Aorta (tissue), 5 donors: ENCODE measurements around the gene PTPRA. TPM values are rescaled to one million over a fixed set of nuclear protein-coding genes. Genes with fewer than 3 reads are reported as not detected.

Experiments
- ATAC-seq: fragments of 200-7000 bp; cut with Tn5 transposase; one replicate; pipeline ENCODE4 v1.9.1; 2022; ENCODE audit warnings: moderate library complexity; ENCODE audit not compliant: low FRiP score
- DNase-seq, 2 donors: peaks; one replicate each; pipeline ENCODE4 v3.0.0-alpha.2; 2020
- H3K27ac ChIP-seq, 2 donors: one replicate each; pipeline ENCODE4 v1.5.1; 2013; ENCODE audit warnings: low read length in 2 of 2, mild to moderate bottlenecking in 2 of 2, moderate library complexity in 2 of 2, control low read depth in 1 of 2, inconsistent platforms in 1 of 2, low read depth in 1 of 2
- H3K27me3 ChIP-seq, 2 donors: one replicate each; pipeline ENCODE4 v1.6.1; 2013; ENCODE audit warnings: control low read depth in 1 of 2, low read length in 1 of 2, mild to moderate bottlenecking in 1 of 2, moderate library complexity in 1 of 2; ENCODE audit not compliant: insufficient read depth in 2 of 2, control insufficient read depth in 1 of 2
- H3K36me3 ChIP-seq, 2 donors: one replicate each; pipeline ENCODE4 v1.6.1; 2013; ENCODE audit warnings: control low read depth in 1 of 2, low read length in 1 of 2, mild to moderate bottlenecking in 1 of 2; ENCODE audit not compliant: insufficient read depth in 2 of 2, control insufficient read depth in 1 of 2
- H3K4me1 ChIP-seq, 2 donors: one replicate each; pipeline ENCODE4 v1.6.1; 2013; ENCODE audit warnings: low read length in 2 of 2, control low read depth in 1 of 2, mild to moderate bottlenecking in 1 of 2, moderate library complexity in 1 of 2; ENCODE audit not compliant: insufficient read depth in 2 of 2, control insufficient read depth in 1 of 2
- H3K4me3 ChIP-seq, 2 donors: one replicate each; pipeline ENCODE4 v1.5.1; 2013; ENCODE audit warnings: low read length in 2 of 2, control low read depth in 1 of 2, mild to moderate bottlenecking in 1 of 2
- H3K9me3 ChIP-seq: one replicate; pipeline ENCODE4 v1.6.1; 2013; ENCODE audit warnings: mild to moderate bottlenecking, low read length; ENCODE audit not compliant: control insufficient read depth
- WGBS, 2 donors: extraction: QIAGEN DNeasy Blood & Tissue Kit; methylation state at CpG; one replicate each; pipeline ENCODE4 v1.1.7; 2013; 5-methylcytosine and 5-hydroxymethylcytosine counted together
- intact Hi-C, 2 donors: fragments of 100-400 bp; cut with DNase I; formaldehyde crosslinking; loops; one replicate each; pipeline versions ENCODE4 v1.14.2 to v1.15.0; 2022
- polyA plus RNA-seq, 2 donors: library from polyadenylated mRNA; stranded (reverse); fragments of 200-250 nt; gene quantifications; one replicate each; pipeline ENCODE4 v1.2.3, GENCODE V29; 2013
- total RNA-seq, 2 donors: library from RNA; stranded (reverse); fragmentation: NEBNext Ultra II Directional; extraction: Animal tissue kit (Norgen Biotek cat#: 25700); gene quantifications; one replicate each; pipeline ENCODE4 v1.2.1, GENCODE V29; 2021
- donor health status: healthy with polysubstance abuse.
- donor health status: Bipolar disorder and iron deficiency.
- donor health status: DM: no; HTN: no; CAD: no.
- donor health status: DM: no; HTN: no; CAD: no.
- donor health status: DM: yes; HTN: yes; CAD: no.

PTPRA gene
- total and polyA plus RNA-seq, 4 donors = 15.9 to 69.7 (median 49.4) TPM

DNA sequence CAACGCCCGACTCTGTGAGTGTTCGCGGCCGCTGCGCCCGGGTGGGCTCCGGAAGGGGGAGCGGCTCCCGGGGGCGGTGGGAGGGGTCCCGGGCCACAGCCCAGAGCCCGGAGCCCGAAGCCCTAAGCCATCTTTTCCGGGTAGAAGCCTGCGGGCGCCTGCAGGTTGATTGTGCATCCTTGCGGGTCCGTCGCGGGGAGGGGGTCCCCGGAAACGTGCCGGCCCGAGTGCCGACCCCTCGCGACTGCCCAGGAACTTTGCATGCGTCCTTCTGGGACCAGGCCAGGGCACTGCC lies 413 bp downstream of the PTPRA start:
- Histone ChIP-seq H3K27me3 (no peaks in the 10 kb centered on the region), H3K27ac (no peak overlapping the region), H3K4me3 (peak overlapping the region; percentile 78 to 99), H3K36me3 (no peaks in the 10 kb centered on the region), H3K4me1 (no peaks in the 10 kb centered on the region), H3K9me3 (no peaks in the 10 kb centered on the region)
- DNase-seq (peak; percentile 68 to 90), ATAC-seq (peak; percentile 4)
- 0% methylated on average over 22 to 29 of the region's 29 CpGs for WGBS, 2 donors
- intact Hi-C loops = loop anchor here in 1 of 2 donors (10.0 kb wide), 1 partner anchor 171 kb away; the partner anchor contains the start of genes GNRH2 and MRPS26

DNA sequence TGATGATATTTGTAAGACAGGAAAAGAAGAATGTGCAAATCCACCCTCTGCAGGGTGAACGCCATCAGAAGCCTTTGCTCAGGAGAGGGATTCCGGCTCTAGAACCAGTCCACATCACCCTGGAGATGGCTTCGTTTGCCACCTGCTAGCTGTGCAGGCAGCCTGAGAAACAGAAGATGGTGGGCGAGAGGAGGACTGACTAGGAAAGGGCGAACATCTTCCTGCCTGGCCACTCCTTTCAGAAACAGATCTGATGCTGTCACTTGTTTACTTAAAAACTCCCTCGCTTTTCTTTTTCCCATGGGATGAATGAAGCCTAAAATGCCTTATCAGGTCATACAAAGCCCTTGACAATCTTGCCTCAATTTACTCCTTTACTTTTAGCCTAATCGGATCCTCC lies 1.2 kb downstream of the PTPRA start:
- DNase-seq = no peak
- Histone ChIP-seq H3K4me1 (no peaks in the 10 kb centered on the region), H3K27me3 (no peaks in the 10 kb centered on the region), H3K4me3 (peak overlapping the region; percentile 1 to 99), H3K9me3 (no peaks in the 10 kb centered on the region), H3K27ac (no peak overlapping the region), H3K36me3 (no peaks in the 10 kb centered on the region)
- no peak for ATAC-seq
- intact Hi-C loops = loop anchor here in 1 of 2 donors (10.0 kb wide), 1 partner anchor 170 kb away; the partner anchor contains the start of genes GNRH2 and MRPS26
- WGBS, 2 donors = 19 to 21% methylated on average over 7 of the region's 7 CpGs

GRCh38 chr20:2875690-2876203 lies 2.5 kb downstream of the PTPRA start:
- Histone ChIP-seq H3K4me1 (no peaks in the 10 kb centered on the region), H3K36me3 (no peaks in the 10 kb centered on the region), H3K27ac (no peak overlapping the region), H3K27me3 (no peaks in the 10 kb centered on the region), H3K4me3 (no peak overlapping the region), H3K9me3 (no peaks in the 10 kb centered on the region)
- no peak for ATAC-seq
- WGBS, 2 donors = 92 to 93% methylated on average over 5 of the region's 5 CpGs
- no peak for DNase-seq
- intact Hi-C loops = loop anchor here in 1 of 2 donors (10.0 kb wide), 1 partner anchor 169 kb away; the partner anchor contains the start of genes GNRH2 and MRPS26

DNA sequence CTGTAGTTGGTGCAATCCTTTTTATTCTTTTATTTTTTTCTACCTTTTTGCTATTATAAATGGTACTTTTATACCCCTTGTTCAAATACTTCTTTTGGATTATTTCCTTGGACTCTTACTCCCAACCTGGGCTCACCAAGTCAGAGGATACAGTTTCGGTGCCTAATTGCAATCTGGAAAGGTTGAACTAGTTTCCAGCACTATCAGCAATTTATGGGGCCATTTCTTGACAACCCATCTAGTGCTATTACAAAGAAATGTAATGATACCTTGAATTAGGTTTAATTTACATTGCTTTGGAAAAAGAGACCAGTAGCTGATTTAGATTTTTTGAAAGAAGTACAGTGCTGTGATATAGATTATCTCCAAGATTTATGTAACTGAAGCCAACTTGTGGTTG lies 5.2 kb downstream of the PTPRA start:
- no peaks in the 10 kb centered on the region for H3K36me3 ChIP-seq
- no peaks in the 10 kb centered on the region for H3K27me3 ChIP-seq
- no peaks in the 10 kb centered on the region for H3K4me1 ChIP-seq
- WGBS, 2 donors = 99 to 100% methylated on average over 1 of the region's 1 CpG
- H3K9me3 ChIP-seq = no peaks in the 10 kb centered on the region
- intact Hi-C loops = loop anchor here in 1 of 2 donors (10.0 kb wide), 1 partner anchor 166 kb away; the partner anchor contains the start of genes GNRH2 and MRPS26
- H3K4me3 ChIP-seq = no peak overlapping the region
- ATAC-seq (no peak), DNase-seq (no peak)
- H3K27ac ChIP-seq = no peak overlapping the region

- Histone ChIP-seq H3K27ac (no peak overlapping the region), H3K27me3 (no peaks in the 10 kb centered on the region), H3K4me1 (no peaks in the 10 kb centered on the region), H3K9me3 (no peaks in the 10 kb centered on the region), H3K4me3 (no peak overlapping the region), H3K36me3 (no peaks in the 10 kb centered on the region)
- DNase-seq = peak in 1 of 2 donors; percentile 45
- intact Hi-C loops = loop anchor here in 1 of 2 donors (10.0 kb wide), 1 partner anchor 166 kb away; the partner anchor contains the start of genes GNRH2 and MRPS26
- no peak for ATAC-seq
- 89 to 90% methylated on average over 3 of the region's 3 CpGs for WGBS, 2 donors
Observed at GRCh38 chr20:2879146-2879545, 5.9 kb downstream of the PTPRA start.

DNA sequence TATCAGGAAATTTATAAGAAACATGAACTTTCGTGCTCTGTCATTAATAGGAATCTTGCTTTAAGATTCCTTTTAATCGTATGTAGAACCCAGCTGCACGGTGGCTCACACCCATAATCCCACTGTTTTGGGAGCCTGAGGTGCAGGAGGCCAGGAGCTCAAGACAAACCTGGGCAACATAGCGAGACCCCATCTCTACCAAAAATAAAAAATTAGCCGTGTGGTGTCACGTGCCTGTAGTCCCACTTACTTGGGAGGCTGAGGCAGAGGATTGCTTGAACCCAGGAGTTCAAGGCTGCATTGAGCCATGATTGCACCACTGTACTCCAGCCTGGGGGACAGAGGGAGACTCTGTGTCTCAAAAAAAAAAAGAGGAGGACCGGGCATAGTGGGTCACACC lies 7.4 kb downstream of the PTPRA start:
- Histone ChIP-seq H3K4me3 (no peak overlapping the region), H3K27ac (no peak overlapping the region), H3K4me1 (no peaks in the 10 kb centered on the region), H3K27me3 (no peaks in the 10 kb centered on the region), H3K9me3 (no peaks in the 10 kb centered on the region), H3K36me3 (no peaks in the 10 kb centered on the region)
- intact Hi-C loops = no loop called here
- ATAC-seq (no peak), DNase-seq (no peak)
- 85 to 95% methylated on average over 7 of the region's 7 CpGs for WGBS, 2 donors

DNA sequence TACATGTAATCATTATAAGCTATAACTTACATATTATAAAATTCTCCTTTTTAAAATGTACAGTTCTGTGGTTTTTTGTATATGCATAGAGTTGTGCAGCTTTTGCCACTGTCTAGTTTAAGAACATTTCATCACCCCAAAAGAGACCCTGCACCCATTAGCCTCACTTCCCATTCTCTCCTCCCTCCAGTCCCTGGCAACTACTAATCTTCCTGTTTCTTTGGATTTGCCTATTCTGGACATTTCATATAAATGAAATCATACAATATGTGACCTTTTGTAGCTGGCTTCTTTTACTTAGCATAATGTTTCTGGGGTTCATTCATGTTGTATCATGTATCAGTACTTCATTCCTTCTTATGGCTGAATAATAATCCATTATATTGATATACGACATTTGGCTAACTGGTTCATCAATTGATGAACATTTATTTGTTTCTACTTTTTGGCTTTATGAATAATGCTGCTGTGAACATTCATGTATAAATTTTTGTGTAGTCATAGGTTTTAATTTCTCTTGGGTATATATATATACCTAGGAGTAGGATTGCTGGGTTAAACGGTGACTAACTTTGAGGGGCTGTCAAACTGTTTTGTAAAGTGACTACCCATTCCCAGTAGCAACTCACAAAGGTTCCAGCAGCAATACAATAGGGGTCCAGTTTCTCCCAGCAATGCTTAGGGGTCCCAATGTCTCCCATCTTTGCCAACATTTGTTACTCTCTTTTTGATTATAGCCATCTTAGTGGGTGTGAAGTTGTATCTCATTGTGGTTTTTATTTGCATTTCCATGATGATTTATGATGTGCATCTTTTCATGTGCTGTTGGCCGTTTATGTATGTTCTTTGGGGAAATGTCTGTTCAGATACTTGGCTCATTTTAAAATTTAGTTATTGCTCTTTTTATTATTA lies 10.7 kb downstream of the PTPRA start:
- no peaks in the 10 kb centered on the region for H3K4me1 ChIP-seq
- ATAC-seq (no peak), DNase-seq (no peak)
- 79 to 83% methylated on average over 3 of the region's 3 CpGs for WGBS, 2 donors
- intact Hi-C loops = no loop called here
- no peak overlapping the region for H3K4me3 ChIP-seq
- H3K27me3 ChIP-seq = no peaks in the 10 kb centered on the region
- no peaks in the 10 kb centered on the region for H3K36me3 ChIP-seq
- H3K9me3 ChIP-seq = no peaks in the 10 kb centered on the region
- H3K27ac ChIP-seq = no peak overlapping the region

GRCh38 chr20:2887715-2888114 lies 14.4 kb downstream of the PTPRA start:
- H3K36me3 ChIP-seq = no peaks in the 10 kb centered on the region
- H3K9me3 ChIP-seq = no peaks in the 10 kb centered on the region
- H3K4me3 ChIP-seq = no peak overlapping the region
- H3K27ac ChIP-seq = no peak overlapping the region
- H3K27me3 ChIP-seq = no peaks in the 10 kb centered on the region
- no peak for ATAC-seq
- intact Hi-C loops = no loop called here
- DNase-seq = no peak
- 92% methylated on average over 3 of the region's 3 CpGs for WGBS, 2 donors
- H3K4me1 ChIP-seq = peaks cover 0 to 4% of the 10 kb centered on the region in 2 donors
